Right lobe of liver (tissue), 6 donors: ENCODE data around the gene NOL4L. TPM values are rescaled to one million over a fixed set of nuclear protein-coding genes. Genes with fewer than 3 reads are reported as not detected.

Experiments used
- ATAC-seq, 4 donors: fragments of 200-7000 bp; cut with Tn5 transposase; one replicate each; pipeline ENCODE4 v1.9.1; 2020; ENCODE audit warnings: mild to moderate bottlenecking in 4 of 4, moderate library complexity in 4 of 4
- DNase-seq, 3 donors: peaks; one replicate each; pipeline ENCODE4 v3.0.0-alpha.2; 2020
- H3K27ac ChIP-seq, 3 donors: fragments of 200-600 bp; one replicate each; pipeline ENCODE4 v1.8.0; 2022
- H3K27me3 ChIP-seq, 2 donors: fragments of 200-600 bp; one replicate each; pipeline ENCODE4 v1.8.0; 2022
- H3K36me3 ChIP-seq, 4 donors: fragments of 200-600 bp; sonication (generic) in 1 of 4; one replicate each; pipeline versions ENCODE4 v1.5.1 to v1.8.0; 2017 to 2022; ENCODE audit warnings: control low read depth in 1 of 4
- H3K4me1 ChIP-seq, 4 donors: fragments of 200-600 bp; sonication (generic) in 1 of 4; one replicate each; pipeline versions ENCODE4 v1.5.1 to v1.8.0; 2017 to 2022; ENCODE audit warnings: control low read depth in 1 of 4
- H3K4me3 ChIP-seq, 3 donors: fragments of 200-600 bp; one replicate each; pipeline ENCODE4 v1.8.0; 2022
- H3K9me3 ChIP-seq, 4 donors: fragments of 200-600 bp; sonication (generic) in 1 of 4; one replicate each; pipeline versions ENCODE4 v1.5.1 to v1.8.0; 2017 to 2022; ENCODE audit warnings: control low read depth in 1 of 4
- CTCF ChIP-seq, 4 donors: fragments of 200-600 bp in 3 of 4; fragments of 450-650 bp in 1 of 4; IDR thresholded peaks; one replicate each; pipeline versions ENCODE4 v1.5.1 to v1.8.0; 2016 to 2022; ENCODE audit warnings: antibody characterized with exemption in 4 of 4, mild to moderate bottlenecking in 2 of 4
- POLR2A ChIP-seq: fragments of 450-650 bp; IDR thresholded peaks from one replicate; pipeline ENCODE4 v1.6.1; 2017; ENCODE audit warnings: antibody characterized with exemption, mild to moderate bottlenecking
- WGBS: methylation state at CpG from one replicate; pipeline ENCODE4 v1.1.6; 2018; ENCODE audit warnings: low coverage, low lambda C conversion rate; ENCODE audit not compliant: insufficient coverage; ENCODE audit errors: missing lambda C conversion rate; 5-methylcytosine and 5-hydroxymethylcytosine counted together
- intact Hi-C, 2 donors: fragments of 100-400 bp; cut with DNase I; formaldehyde crosslinking; loops; one replicate each; pipeline versions ENCODE4 v1.11.2 to v1.14.1; 2022
- total RNA-seq, 6 experiments: library from RNA; depleted of rRNA in 2 of 6; stranded (reverse); fragments of >200 nt in 2 of 6; fragmentation: NEBNext Ultra II Directional in 3 of 6; extraction: Animal tissue kit (Norgen Biotek cat#: 25700) in 3 of 6; gene quantifications; one replicate each; pipeline versions ENCODE4 v1.1.0 to v1.2.4, GENCODE V29; 2016 to 2023
- donor health status: DM: no; HTN: yes; CAD: no.
- donor health status: DM: no; HTN: no; CAD: no.
- donor health status: DM: no; HTN: no; CAD: no.
- donor health status: DM: no; HTN: yes; CAD: no.
- donor health status: DM: no; HTN: yes; CAD: no.

Gene NOL4L
- total RNA-seq, 6 experiments from 2014 or later, result 4.3 to 6.5 (median 5.7) TPM

GRCh38 chr20:32622585-32623468, 37.7 kb upstream of the NOL4L start:
- 48% methylated on average over 2 of the region's 21 CpGs for WGBS
- ATAC-seq, result peak in 1 of 4 donors; percentile 29
- Histone ChIP-seq H3K4me3 (no peak overlapping the region), H3K36me3 (no peaks in the 10 kb centered on the region), H3K9me3 (no peaks in the 10 kb centered on the region), H3K27me3 (no peaks in the 10 kb centered on the region), H3K27ac (no peak overlapping the region), H3K4me1 (no peaks in the 10 kb centered on the region)
- intact Hi-C loops, result no loop called here
- no peak for DNase-seq
- TF ChIP-seq CTCF (IDR thresholded peaks at IDR 0.05) (no peak), POLR2A (no peak)

GRCh38 chr20:32621891-32622584, 36.9 kb upstream of the NOL4L start:
- TF ChIP-seq CTCF (IDR thresholded peaks at IDR 0.05) (no peak), POLR2A (no peak)

GRCh38 chr20:32621071-32621890, 36.1 kb upstream of the NOL4L start:
- Histone ChIP-seq H3K27ac (no peak overlapping the region), H3K9me3 (no peaks in the 10 kb centered on the region), H3K27me3 (no peaks in the 10 kb centered on the region), H3K4me1 (no peaks in the 10 kb centered on the region), H3K4me3 (no peak overlapping the region), H3K36me3 (no peaks in the 10 kb centered on the region)
- WGBS, result 69% methylated on average over 2 of the region's 5 CpGs
- TF ChIP-seq CTCF (IDR thresholded peaks at IDR 0.05), result no peak
- no peak for TF ChIP-seq POLR2A
- ATAC-seq (peak in 1 of 4 donors; percentile 43), DNase-seq (no peak)
- intact Hi-C loops, result no loop called here

More at GRCh38 chr20:32621891-32622584, 36.9 kb upstream of the NOL4L start:
- ATAC-seq, result no peak
- Histone ChIP-seq H3K9me3 (no peaks in the 10 kb centered on the region), H3K4me1 (no peaks in the 10 kb centered on the region), H3K27ac (no peak overlapping the region), H3K36me3 (no peaks in the 10 kb centered on the region), H3K4me3 (no peak overlapping the region), H3K27me3 (no peaks in the 10 kb centered on the region)
- DNase-seq, result no peak
- WGBS, result 85% methylated on average over 3 of the region's 16 CpGs
- intact Hi-C loops, result no loop called here

- no peak for TF ChIP-seq CTCF (IDR thresholded peaks at IDR 0.05)
- no peak overlapping the region for H3K27ac ChIP-seq
- no peaks in the 10 kb centered on the region for H3K36me3 ChIP-seq
- H3K27me3 ChIP-seq, result no peaks in the 10 kb centered on the region
- no peaks in the 10 kb centered on the region for H3K4me1 ChIP-seq
- WGBS, result 32% methylated on average over 7 of the region's 8 CpGs
- no peaks in the 10 kb centered on the region for H3K9me3 ChIP-seq
- ATAC-seq (no peak), DNase-seq (no peak)
- H3K4me3 ChIP-seq, result no peak overlapping the region
- intact Hi-C loops, result no loop called here
Observed at GRCh38 chr20:32619586-32619985, 34.5 kb upstream of the NOL4L start.
